ENCODE results near the gene EML6. TPM values are rescaled to one million over a fixed set of nuclear protein-coding genes. Genes with fewer than 3 reads are reported as not detected.

Gene EML6
- total RNA-seq, 2 experiments from 2014 or later: 1.2 to 1.7 TPM

DNA sequence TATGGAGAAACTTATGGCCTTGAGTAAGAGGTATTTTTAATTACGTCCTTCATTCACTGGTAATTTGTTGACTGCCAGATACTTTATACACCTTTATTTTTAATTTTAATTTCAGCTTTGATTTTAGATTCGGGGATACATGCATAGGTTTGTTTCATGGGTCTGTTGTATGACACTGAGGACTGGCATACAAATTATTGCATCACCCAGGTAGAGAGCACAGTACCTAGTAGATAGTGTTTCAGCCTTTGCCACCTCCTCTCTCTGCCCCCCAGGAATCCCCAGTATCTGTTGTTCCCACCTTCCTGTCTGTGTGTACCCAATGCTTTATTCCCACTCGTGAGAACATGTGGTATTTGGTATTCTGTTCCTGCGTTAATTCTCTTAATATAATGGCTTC is 188.8 kb downstream of the EML6 start:
- Mint-ChIP-seq H3K4me1 (ENCODE audit: low read depth) (no peaks in the 10 kb centered on the region), H3K27me3 (no peaks in the 10 kb centered on the region), H3K9me3 (no peaks in the 10 kb centered on the region), H3K36me3 (ENCODE audit: low read depth) (no peaks in the 10 kb centered on the region), H3K27ac (no peak overlapping the region), H3K4me3 (no peak overlapping the region)
- ChIA-PET CTCF (no interaction called here), POLR2A (no interaction called here)
- intact Hi-C loops (cut with micrococcal nuclease): no loop called here
- DNase-seq (no peak), ATAC-seq (no peak)
- TF ChIP-seq, protein P1, sequence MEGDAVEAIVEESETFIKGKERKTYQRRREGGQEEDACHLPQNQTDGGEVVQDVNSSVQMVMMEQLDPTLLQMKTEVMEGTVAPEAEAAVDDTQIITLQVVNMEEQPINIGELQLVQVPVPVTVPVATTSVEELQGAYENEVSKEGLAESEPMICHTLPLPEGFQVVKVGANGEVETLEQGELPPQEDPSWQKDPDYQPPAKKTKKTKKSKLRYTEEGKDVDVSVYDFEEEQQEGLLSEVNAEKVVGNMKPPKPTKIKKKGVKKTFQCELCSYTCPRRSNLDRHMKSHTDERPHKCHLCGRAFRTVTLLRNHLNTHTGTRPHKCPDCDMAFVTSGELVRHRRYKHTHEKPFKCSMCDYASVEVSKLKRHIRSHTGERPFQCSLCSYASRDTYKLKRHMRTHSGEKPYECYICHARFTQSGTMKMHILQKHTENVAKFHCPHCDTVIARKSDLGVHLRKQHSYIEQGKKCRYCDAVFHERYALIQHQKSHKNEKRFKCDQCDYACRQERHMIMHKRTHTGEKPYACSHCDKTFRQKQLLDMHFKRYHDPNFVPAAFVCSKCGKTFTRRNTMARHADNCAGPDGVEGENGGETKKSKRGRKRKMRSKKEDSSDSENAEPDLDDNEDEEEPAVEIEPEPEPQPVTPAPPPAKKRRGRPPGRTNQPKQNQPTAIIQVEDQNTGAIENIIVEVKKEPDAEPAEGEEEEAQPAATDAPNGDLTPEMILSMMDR (IDR thresholded peaks at IDR 0.05): no peak

DNA sequence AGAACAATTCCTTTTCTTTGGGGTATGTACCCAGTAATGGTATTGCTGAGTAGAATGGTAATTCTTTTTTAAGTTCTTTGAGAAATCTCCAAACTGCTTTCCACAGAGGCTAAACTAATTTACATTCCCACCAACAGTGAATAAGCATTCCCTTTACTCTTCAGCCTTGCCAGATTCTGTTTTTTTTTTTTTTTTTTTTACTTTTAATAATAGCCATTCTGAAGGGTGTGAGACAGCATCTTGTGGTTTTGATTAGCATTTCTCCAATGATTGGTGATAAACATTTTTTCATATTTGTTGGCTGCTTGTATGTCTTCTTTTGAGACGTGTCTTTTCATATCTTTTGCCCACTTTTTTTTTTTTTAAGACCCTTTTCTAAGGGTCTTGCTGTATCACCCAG is 189.4 kb downstream of the EML6 start:
- POLR2A ChIA-PET: no interaction called here
- CTCF ChIA-PET: no interaction called here
- H3K9me3 Mint-ChIP-seq: no peaks in the 10 kb centered on the region

DNA sequence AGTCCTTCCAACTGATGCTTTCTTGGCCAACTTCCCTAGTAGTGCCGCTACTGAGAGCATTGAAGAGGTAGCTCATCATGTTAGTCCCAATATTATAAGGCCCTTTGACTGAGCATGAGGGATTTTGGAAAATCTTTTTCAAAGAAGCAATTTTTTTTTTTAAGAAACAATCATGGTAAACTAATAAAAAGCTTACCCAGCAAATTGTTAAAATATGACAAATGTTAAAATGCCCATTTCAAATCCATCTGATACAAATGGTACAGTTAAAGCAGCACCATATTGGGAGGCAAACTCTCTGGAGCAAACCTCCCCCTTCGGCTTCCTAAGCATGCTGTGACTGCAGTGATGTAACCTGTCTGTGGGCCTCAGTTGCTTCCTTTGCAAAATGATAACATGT is 191.2 kb downstream of the EML6 start:
- no peaks in the 10 kb centered on the region for H3K27me3 Mint-ChIP-seq
- H3K9me3 Mint-ChIP-seq: no peaks in the 10 kb centered on the region
- no peak overlapping the region for H3K27ac Mint-ChIP-seq
- DNase-seq (no peak), ATAC-seq (no peak)
- TF ChIP-seq, protein P1 (IDR thresholded peaks at IDR 0.05): no peak
- CTCF ChIA-PET: no interaction called here
- no peaks in the 10 kb centered on the region for H3K4me1 Mint-ChIP-seq (ENCODE audit: low read depth)
- no peak overlapping the region for H3K4me3 Mint-ChIP-seq
- POLR2A ChIA-PET: no interaction called here
- no peaks in the 10 kb centered on the region for H3K36me3 Mint-ChIP-seq (ENCODE audit: low read depth)
- intact Hi-C loops (cut with micrococcal nuclease): no loop called here

More for the DNA sequence above, 189.4 kb downstream of the EML6 start:
- ATAC-seq (no peak), DNase-seq (no peak)
- Mint-ChIP-seq H3K4me1 (ENCODE audit: low read depth) (no peaks in the 10 kb centered on the region), H3K27ac (no peak overlapping the region), H3K4me3 (no peak overlapping the region), H3K36me3 (ENCODE audit: low read depth) (no peaks in the 10 kb centered on the region), H3K27me3 (no peaks in the 10 kb centered on the region)
- TF ChIP-seq, protein P1 (IDR thresholded peaks at IDR 0.05): no peak
- intact Hi-C loops (cut with micrococcal nuclease): no loop called here

DNA sequence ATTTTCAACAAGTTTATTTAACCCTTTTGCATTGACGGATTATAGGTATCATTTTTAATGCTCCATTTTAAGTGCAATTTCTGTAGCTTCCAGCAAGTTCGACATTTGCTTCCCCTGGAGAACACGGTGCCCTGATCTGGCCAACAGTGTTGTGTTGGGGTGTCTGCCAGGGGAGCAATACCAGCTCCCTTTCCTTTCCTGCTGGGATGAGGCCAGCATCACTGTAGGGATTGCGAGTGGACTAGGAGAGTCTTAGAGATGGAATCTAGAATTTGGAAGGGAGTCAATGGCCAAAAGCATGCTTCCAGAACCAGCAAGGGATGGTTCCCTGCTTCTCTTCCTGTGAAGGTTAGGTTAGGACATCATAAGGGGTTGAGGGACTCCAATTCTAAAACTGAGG is 191.6 kb downstream of the EML6 start:
- H3K27ac Mint-ChIP-seq: no peak overlapping the region
- H3K27me3 Mint-ChIP-seq: no peaks in the 10 kb centered on the region
- ChIA-PET CTCF (no interaction called here), POLR2A (no interaction called here)
- no peaks in the 10 kb centered on the region for H3K9me3 Mint-ChIP-seq
- intact Hi-C loops (cut with micrococcal nuclease): no loop called here
- H3K4me3 Mint-ChIP-seq: no peak overlapping the region
- no peaks in the 10 kb centered on the region for H3K4me1 Mint-ChIP-seq (ENCODE audit: low read depth)
- TF ChIP-seq, protein P1 (IDR thresholded peaks at IDR 0.05): no peak
- ATAC-seq: no peak
- no peaks in the 10 kb centered on the region for H3K36me3 Mint-ChIP-seq (ENCODE audit: low read depth)
- DNase-seq: no peak

DNA sequence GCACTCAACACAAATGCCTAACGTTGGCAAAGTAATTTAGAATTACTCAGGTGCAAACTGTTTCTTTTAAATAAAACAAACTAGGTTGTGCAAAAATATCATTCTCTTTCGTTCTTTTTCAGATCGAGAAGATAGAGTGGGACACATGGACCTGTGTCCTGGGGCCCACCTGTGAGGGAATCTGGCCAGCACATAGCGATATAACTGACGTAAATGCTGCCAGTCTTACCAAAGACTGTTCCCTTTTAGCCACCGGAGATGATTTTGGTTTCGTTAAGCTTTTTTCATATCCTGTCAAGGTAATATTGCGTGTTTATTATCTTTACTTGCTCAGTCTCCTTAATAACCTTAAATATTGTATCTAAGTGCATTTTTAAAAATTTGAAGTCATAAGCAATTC is 193.2 kb downstream of the EML6 start:
- H3K27ac Mint-ChIP-seq: no peak overlapping the region
- peaks cover 2% of the 10 kb centered on the region for H3K9me3 Mint-ChIP-seq
- H3K4me1 Mint-ChIP-seq (ENCODE audit: low read depth): no peaks in the 10 kb centered on the region
- H3K36me3 Mint-ChIP-seq (ENCODE audit: low read depth): no peaks in the 10 kb centered on the region
- DNase-seq (no peak), ATAC-seq (no peak)
- ChIA-PET CTCF (no interaction called here), POLR2A (no interaction called here)
- H3K27me3 Mint-ChIP-seq: no peaks in the 10 kb centered on the region
- no peak overlapping the region for H3K4me3 Mint-ChIP-seq
- TF ChIP-seq, protein P1 (IDR thresholded peaks at IDR 0.05): no peak
- intact Hi-C loops (cut with micrococcal nuclease): no loop called here

Measured in activated CD8-positive, alpha-beta T cell treated with anti-CD3 and anti-CD28 coated beads for 36 hours (primary cell).